K562 (cell line): ENCODE data around the gene AMMECR1L. TPM values are rescaled to one million over a fixed set of nuclear protein-coding genes. Genes with fewer than 3 reads are reported as not detected.

Experiments
- ATAC-seq: fragments of 200-7000 bp; cut with Tn5 transposase; 3 replicates; pipeline ENCODE4 v1.9.1; 2020; ENCODE audit warnings: moderate library complexity
- BruUV-seq: library from RNA; stranded (reverse); fragments of 400-500 nt; replicated peaks from 2 replicates; lab custom pipeline; 2021; lab: Mats Ljungman, UMichigan
- CTCF ChIA-PET: fragments of 300-600 bp; formaldehyde crosslinking; extraction: SDS; loops from one replicate; lab custom pipeline; 2021; ENCODE audit warnings: low intra/inter-chr PET ratio; lab: Yijun Ruan, JAX
- POLR2A ChIA-PET: fragments of 300-600, 350-650 bp; sonication (Branson Sonifier 250); formaldehyde crosslinking; extraction: SDS; loops from one replicate; lab custom pipeline; 2021; ENCODE audit warnings: antibody characterized with exemption, inconsistent platforms; lab: Yijun Ruan, JAX
- DNase-seq, 4 experiments: peaks; one replicate each; pipeline versions ENCODE4 v3.0.0 to v3.0.0-alpha.2; 2011 to 2018; ENCODE audit warnings: low spot score in 3 of 4, mixed read lengths in 3 of 4; ENCODE audit errors: extremely low read depth in 1 of 4
- FAIRE-seq: peaks from 2 replicates; lab custom pipeline; 2011; peaks lifted over from hg19 to GRCh38; lab: Jason Lieb, UNC
- H2AFZ ChIP-seq: 2 replicates; pipeline ENCODE4 v1.6.0; 2011; ENCODE audit warnings: low read depth, low read length, control low read depth, inconsistent platforms
- H3K27ac ChIP-seq: fragments of 200-600 bp; 3 replicates; pipeline ENCODE4 v1.8.0; 2011; ENCODE audit warnings: low read depth, mild to moderate bottlenecking, control low read depth, inconsistent platforms, low read length, moderate library complexity, mixed read lengths; ENCODE audit errors: extremely low read depth
- H3K27me3 ChIP-seq, 2 experiments: fragments of 300-600 bp in 1 of 2; 2 replicates in 1 of 2; 3 replicates in 1 of 2; pipeline versions ENCODE4 v1.6.0 to v1.8.0; 2011; ENCODE audit warnings: inconsistent platforms in 2 of 2, low read length in 2 of 2, mild to moderate bottlenecking in 1 of 2, mixed read lengths in 1 of 2, moderate library complexity in 1 of 2; ENCODE audit not compliant: control insufficient read depth in 2 of 2, insufficient read depth in 2 of 2
- H3K36me3 ChIP-seq: fragments of 300-600 bp; 3 replicates; pipeline ENCODE4 v1.8.0; 2011; ENCODE audit warnings: mild to moderate bottlenecking, low read length, inconsistent platforms; ENCODE audit not compliant: control insufficient read depth, insufficient read depth
- H3K4me1 ChIP-seq, 2 experiments: fragments of 200-600 bp in 1 of 2; replicated peaks in 1 of 2; 2 replicates in 1 of 2; 3 replicates in 1 of 2; pipeline versions ENCODE4 v1.5.1 to v1.8.0; 2011; ENCODE audit warnings: inconsistent platforms in 2 of 2, low read length in 2 of 2, mild to moderate bottlenecking in 1 of 2, mixed read lengths in 1 of 2, moderate library complexity in 1 of 2; ENCODE audit not compliant: control insufficient read depth in 2 of 2, insufficient read depth in 2 of 2
- H3K4me2 ChIP-seq: 2 replicates; pipeline ENCODE4 v1.6.1; 2011; ENCODE audit warnings: low read length, control low read depth, inconsistent platforms, mixed read lengths; ENCODE audit not compliant: insufficient read depth
- H3K4me3 ChIP-seq: fragments of 200-600 bp; sonication (generic), shearing (Covaris generic); 2 replicates; pipeline ENCODE4 v1.5.1; 2016; ENCODE audit warnings: control low read depth, inconsistent platforms
- H3K79me2 ChIP-seq: fragments of 200-600 bp; 3 replicates; pipeline ENCODE4 v1.8.0; 2011; ENCODE audit warnings: low read length, inconsistent platforms; ENCODE audit not compliant: control insufficient read depth, insufficient read depth
- H3K9ac ChIP-seq, 2 experiments: 2 replicates each; pipeline versions ENCODE4 v1.6.0 to v1.6.1; 2011; ENCODE audit warnings: low read depth in 2 of 2, low read length in 2 of 2, control low read depth in 1 of 2, inconsistent platforms in 1 of 2, mild to moderate bottlenecking in 1 of 2, mixed read lengths in 1 of 2; ENCODE audit not compliant: insufficient read depth in 1 of 2
- H3K9me1 ChIP-seq: one replicate; pipeline ENCODE4 v1.6.0; 2011; ENCODE audit warnings: inconsistent platforms, mild to moderate bottlenecking, low read length, moderate library complexity; ENCODE audit not compliant: control insufficient read depth, insufficient read depth
- H3K9me3 ChIP-seq: replicated peaks from 2 replicates; pipeline ENCODE4 v1.5.1; 2011; ENCODE audit warnings: low read depth, low read length, inconsistent platforms; ENCODE audit not compliant: control insufficient read depth, insufficient read depth
- H4K20me1 ChIP-seq: replicated peaks from 2 replicates; pipeline ENCODE4 v1.6.1; 2011; ENCODE audit warnings: low read length, inconsistent platforms, mixed read lengths; ENCODE audit not compliant: control insufficient read depth, insufficient read depth
- CBX5 ChIP-seq: IDR thresholded peaks from 2 replicates; pipeline ENCODE4 v1.6.1; 2014; ENCODE audit warnings: low read depth, borderline replicate concordance
- DPF2 ChIP-seq: fragments of 450-650 bp; IDR thresholded peaks from 2 replicates; pipeline ENCODE4 v1.6.1; 2016
- HNRNPH1 ChIP-seq: fragments of 200-400 bp; formaldehyde crosslinking; optimal IDR thresholded peaks from 2 replicates; pipeline ENCODE3; 2017; ENCODE audit warnings: low read depth, mild to moderate bottlenecking, low read length, moderate library complexity
- HNRNPUL1 ChIP-seq: fragments of 200-400 bp; formaldehyde crosslinking; IDR thresholded peaks from 2 replicates; pipeline ENCODE4 v1.6.1; 2017; ENCODE audit warnings: low read length
- MTA3 ChIP-seq: fragments of 450-650 bp; formaldehyde crosslinking; IDR thresholded peaks from 2 replicates; pipeline ENCODE4 v1.6.1; 2017; ENCODE audit warnings: mild to moderate bottlenecking, borderline replicate concordance
- NR1H2 ChIP-seq: sonication (generic); formaldehyde crosslinking; IDR thresholded peaks from 2 replicates; pipeline ENCODE4 v1.4.0; 2020; ENCODE audit warnings: mild to moderate bottlenecking, missing genetic modification reagents
- RBFOX2 ChIP-seq: fragments of 200-400 bp; formaldehyde crosslinking; IDR thresholded peaks from 2 replicates; pipeline ENCODE4 v1.6.1; 2017; ENCODE audit warnings: low read depth, mild to moderate bottlenecking, low read length, moderate library complexity
- RNF2 ChIP-seq: sonication (generic); IDR thresholded peaks from 2 replicates; pipeline ENCODE4 v1.6.1; 2016
- SIN3A ChIP-seq, 2 experiments: fragments of 150-350 bp in 1 of 2; IDR thresholded peaks; 2 replicates each; pipeline ENCODE4 v1.6.1; 2011 to 2016; ENCODE audit warnings: borderline replicate concordance in 2 of 2, low read depth in 2 of 2, low read length in 2 of 2, mild to moderate bottlenecking in 2 of 2, moderate library complexity in 2 of 2; ENCODE audit not compliant: control insufficient read depth in 1 of 2
- SRSF9 ChIP-seq: fragments of 200-400 bp; formaldehyde crosslinking; IDR thresholded peaks from 2 replicates; pipeline ENCODE4 v1.6.1; 2017; ENCODE audit warnings: low read depth, low read length, borderline replicate concordance
- TFAP4 ChIP-seq: sonication (generic); formaldehyde crosslinking; IDR thresholded peaks from 2 replicates; pipeline ENCODE4 v1.8.0; 2022; ENCODE audit warnings: missing genetic modification reagents, mild to moderate bottlenecking, moderate library complexity, borderline replicate concordance
- XRCC4 ChIP-seq: IDR thresholded peaks from one replicate; pipeline ENCODE4 v1.6.1; 2011; ENCODE audit not compliant: insufficient read depth, insufficient read length; ENCODE audit errors: extremely low read depth
- ZBTB43 ChIP-seq: sonication (generic); formaldehyde crosslinking; IDR thresholded peaks from 2 replicates; pipeline ENCODE4 v1.8.0; 2023; ENCODE audit warnings: mild to moderate bottlenecking, missing genetic modification reagents
- ZBTB5 ChIP-seq: fragments of 450-650 bp; IDR thresholded peaks from 2 replicates; pipeline ENCODE4 v1.6.1; 2017; ENCODE audit warnings: antibody characterized with exemption
- ZNF143 ChIP-seq: sonication (generic); formaldehyde crosslinking; IDR thresholded peaks from 2 replicates; pipeline ENCODE4 v1.9.0; 2022; ENCODE audit warnings: mild to moderate bottlenecking, missing genetic modification reagents
- ZNF253 ChIP-seq: fragments of 250-450 bp; sonication (Bioruptor Pico); conservative IDR thresholded peaks from 2 replicates; pipeline ENCODE4 v1.6.1; 2021; ENCODE audit warnings: mild to moderate bottlenecking
- WGBS: fragments of 100-300 bp; shearing (Covaris generic); methylation state at CpG from one replicate; pipeline ENCODE4 v1.1.6; 2016; ENCODE audit warnings: low coverage, mixed read lengths; ENCODE audit not compliant: insufficient coverage; ENCODE audit errors: missing lambda C conversion rate; 5-methylcytosine and 5-hydroxymethylcytosine counted together
- in situ Hi-C: fragments of 300-500 bp; cut with MboI; formaldehyde crosslinking; loops from 4 replicates; pipeline ENCODE4 v1.15.0; 2018; ENCODE audit warnings: inconsistent platforms, mixed read lengths
- intact Hi-C: fragments of 100-400 bp; cut with micrococcal nuclease; formaldehyde crosslinking; loops from 2 replicates; pipeline ENCODE4 v1.14.2; 2022
- polyA plus RNA-seq, 8 experiments: library from polyadenylated mRNA; depleted of rRNA in 4 of 8; stranded (reverse) in 5 of 8; unstranded in 3 of 8; fragments of >200 nt; fragmentation: Nextera tagmentation in 2 of 8; fragmentation: Illumina TruSeq in 1 of 8; extraction: Ambion mirVana in 2 of 8; extraction: Trizol in 1 of 8; gene quantifications; 2 replicates each; pipeline versions ENCODE4 v1.2.1 to v1.2.3, GENCODE V29; 2011 to 2014; ENCODE audit warnings: inconsistent platforms in 1 of 8, missing spikeins in 1 of 8
- total RNA-seq, 7 experiments: library from RNA; depleted of rRNA in 6 of 7; stranded (reverse); fragments of >200 nt in 6 of 7; fragmentation: Illumina TruSeq in 2 of 7; extraction: Trizol in 2 of 7; gene quantifications; 2 replicates each; pipeline versions ENCODE4 v1.2.1 to v1.2.3, GENCODE V29; 2011 to 2021; ENCODE audit warnings: low replicate concordance in 1 of 7

AMMECR1L gene
- total and polyA plus RNA-seq, 9 of the 15 experiments (the other 6 are each of a cell fraction or from before 2014, with no cell fraction given), result 3.7 to 15.3 (median 9.1) TPM

GRCh38 chr2:127901339-127902056, 15.7 kb upstream of the AMMECR1L start:
- no peak for TF ChIP-seq MTA3
- TF ChIP-seq XRCC4, result no peak
- TF ChIP-seq SIN3A (IDR thresholded peaks at IDR 0.05; ENCODE audit: borderline replicate concordance in 2 of 2, control insufficient read depth in 1 of 2, low read depth in 2 of 2, low read length in 2 of 2), result no peak
- TF ChIP-seq ZNF253 (CRISPR knock-in tag), result no peak
- no peak for TF ChIP-seq HNRNPH1
- no peak for TF ChIP-seq HNRNPUL1
- no peak for TF ChIP-seq DPF2
- no peak for TF ChIP-seq SRSF9
- no peak for TF ChIP-seq ZNF143 (CRISPR knock-in tag)
- no peak for TF ChIP-seq NR1H2 (CRISPR knock-in tag)
- TF ChIP-seq ZBTB43 (CRISPR knock-in tag), result no peak
- no peak for TF ChIP-seq TFAP4 (CRISPR knock-in tag)
- TF ChIP-seq ZBTB5, result no peak
- TF ChIP-seq RNF2, result no peak
- no peak for TF ChIP-seq CBX5
- TF ChIP-seq RBFOX2, result no peak
- TF ChIP-seq, all 486 proteins: peak for 0
- H3K9ac ChIP-seq, result no peak overlapping the region
- ATAC-seq (no peak), DNase-seq (no peak), FAIRE-seq (no peak)
- no peak overlapping the region for H2AFZ ChIP-seq
- peaks cover 6 to 10% of the 10 kb centered on the region in 2 experiments; a peak in 4 of 5 replicates for H3K4me1 ChIP-seq
- no peak overlapping the region for H3K4me3 ChIP-seq
- H3K36me3 ChIP-seq, result no peaks in the 10 kb centered on the region
- no peak overlapping the region for H3K4me2 ChIP-seq
- peaks cover 0 to 20% of the 10 kb centered on the region in 2 experiments; a peak in 3 of 5 replicates for H3K27me3 ChIP-seq
- POLR2A ChIA-PET, result interaction anchor here (0.6 to 1.2 kb wide), 2 partner anchors 14 to 43 kb away, joined by 3 to 4 read pairs; partner anchors contain the start of gene POLR2D
- CTCF ChIA-PET, result no interaction called here
- H4K20me1 ChIP-seq, result no peaks in the 10 kb centered on the region; the same call in 1 of the 2 replicates
- no peaks in the 10 kb centered on the region for H3K9me3 ChIP-seq
- 64% methylated on average over 12 of the region's 12 CpGs for WGBS
- intact Hi-C loops (no loop called here), in situ Hi-C loops (no loop called here)
- H3K79me2 ChIP-seq, result no peaks in the 10 kb centered on the region
- no peaks in the 10 kb centered on the region for H3K9me1 ChIP-seq
- BruUV-seq, result no TSS peak
- no peak overlapping the region for H3K27ac ChIP-seq
